Esophagus squamous epithelium (tissue), 5 donors: Measurements from ENCODE around the gene TM9SF2. TPM values are rescaled to one million over a fixed set of nuclear protein-coding genes. Genes with fewer than 3 reads are reported as not detected.

Source experiments
- DNase-seq: peaks from one replicate; lab custom pipeline; 2025; lab: John Stamatoyannopoulos, UW
- H3K27ac ChIP-seq, 4 donors: fragments of 200-600 bp; sonication (generic); one replicate each; pipeline ENCODE4 v1.5.1; 2016 to 2019; ENCODE audit warnings: mild to moderate bottlenecking in 1 of 4
- H3K27me3 ChIP-seq, 4 donors: fragments of 200-600 bp; sonication (generic); 1 replicate in 3 of 4; 2 replicates in 1 of 4; pipeline versions ENCODE4 v1.5.1 to v1.6.0; 2017 to 2021; ENCODE audit warnings: antibody characterized with exemption in 1 of 4
- H3K36me3 ChIP-seq, 3 donors: fragments of 200-600 bp; sonication (generic); one replicate each; pipeline ENCODE4 v1.5.1; 2016 to 2019
- H3K4me1 ChIP-seq, 3 donors: fragments of 200-600 bp; sonication (generic); one replicate each; pipeline ENCODE4 v1.5.1; 2017 to 2019
- H3K4me3 ChIP-seq, 4 donors: fragments of 200-600 bp; sonication (generic); 1 replicate in 3 of 4; 2 replicates in 1 of 4; pipeline ENCODE4 v1.5.1; 2016 to 2019; ENCODE audit warnings: mild to moderate bottlenecking in 2 of 4, moderate library complexity in 1 of 4
- H3K9me3 ChIP-seq, 3 donors: fragments of 200-600 bp; sonication (generic); one replicate each; pipeline ENCODE4 v1.5.1; 2016 to 2019
- CTCF ChIP-seq, 6 experiments: fragments of 450-650 bp in 4 of 6; fragments of 200-600 bp in 2 of 6; sonication (generic) in 2 of 6; IDR thresholded peaks; one replicate each; pipeline ENCODE4 v1.5.1; 2016 to 2019; ENCODE audit warnings: antibody characterized with exemption in 6 of 6, mild to moderate bottlenecking in 4 of 6, moderate library complexity in 4 of 6
- POLR2A ChIP-seq, 4 donors: fragments of 450-650 bp; IDR thresholded peaks; one replicate each; pipeline ENCODE4 v1.6.1; 2017; ENCODE audit warnings: antibody characterized with exemption in 4 of 4, mild to moderate bottlenecking in 4 of 4, moderate library complexity in 3 of 4
- WGBS, 2 donors: methylation state at CpG; one replicate each; pipeline ENCODE4 v1.1.5; 2018; 5-methylcytosine and 5-hydroxymethylcytosine counted together
- intact Hi-C: fragments of 100-400 bp; cut with DNase I; formaldehyde crosslinking; loops from one replicate; pipeline ENCODE4 v1.15.0; 2022
- total RNA-seq, 4 donors: library from RNA; depleted of rRNA; stranded (reverse); fragments of >200 nt; gene quantifications; one replicate each; pipeline ENCODE4 v1.1.0, GENCODE V29; 2016
- donor health status: DM: yes; HTN: yes; CAD: no.

The TM9SF2 gene
- total RNA-seq, 4 donors from 2014 or later: 60.5 to 118 (median 79.0) TPM

GRCh38 chr13:99464441-99464949, 36.8 kb upstream of the TM9SF2 start:
- H3K9me3 ChIP-seq: no peaks in the 10 kb centered on the region
- 60 to 62% methylated on average over 9 of the region's 9 CpGs for WGBS, 2 donors

GRCh38 chr13:99465454-99465853, 35.8 kb upstream of the TM9SF2 start:
- Histone ChIP-seq H3K36me3 (no peaks in the 10 kb centered on the region), H3K4me3 (no peak overlapping the region), H3K4me1 (no peaks in the 10 kb centered on the region), H3K9me3 (no peaks in the 10 kb centered on the region), H3K27ac (no peak overlapping the region), H3K27me3 (no peaks in the 10 kb centered on the region)
- WGBS, 2 donors: 75 to 86% methylated on average over 1 to 2 of the region's 2 CpGs
- no peak for DNase-seq
- TF ChIP-seq CTCF (IDR thresholded peaks at IDR 0.05) (no peak), POLR2A (IDR thresholded peaks at IDR 0.05) (no peak)
- intact Hi-C loops: no loop called here

More at GRCh38 chr13:99464441-99464949, 36.8 kb upstream of the TM9SF2 start:
- TF ChIP-seq POLR2A (IDR thresholded peaks at IDR 0.05): no peak
- no peak for TF ChIP-seq CTCF (IDR thresholded peaks at IDR 0.05)
- H3K36me3 ChIP-seq: no peaks in the 10 kb centered on the region
- H3K4me3 ChIP-seq: peak overlapping the region in 1 of 4 donors; percentile 2
- DNase-seq: no peak
- no peaks in the 10 kb centered on the region for H3K27me3 ChIP-seq
- peak overlapping the region in 1 of 4 donors; percentile 45 for H3K27ac ChIP-seq
- no peaks in the 10 kb centered on the region for H3K4me1 ChIP-seq
- intact Hi-C loops: no loop called here

GRCh38 chr13:99467764-99468163, 33.5 kb upstream of the TM9SF2 start:
- Histone ChIP-seq H3K4me3 (no peak overlapping the region), H3K9me3 (no peaks in the 10 kb centered on the region), H3K4me1 (no peaks in the 10 kb centered on the region), H3K27ac (no peak overlapping the region), H3K27me3 (peaks cover 0 to 3% (median 0%) of the 10 kb centered on the region in 4 donors), H3K36me3 (no peaks in the 10 kb centered on the region)
- WGBS, 2 donors: 48 to 75% methylated on average over 4 of the region's 4 CpGs
- DNase-seq: no peak
- intact Hi-C loops: no loop called here
- no peak for TF ChIP-seq POLR2A (IDR thresholded peaks at IDR 0.05)
- no peak for TF ChIP-seq CTCF (IDR thresholded peaks at IDR 0.05)

- Histone ChIP-seq H3K27me3 (peaks cover 0 to 3% (median 0%) of the 10 kb centered on the region in 4 donors), H3K36me3 (no peaks in the 10 kb centered on the region), H3K9me3 (no peaks in the 10 kb centered on the region), H3K27ac (no peak overlapping the region), H3K4me1 (no peaks in the 10 kb centered on the region), H3K4me3 (no peak overlapping the region)
- WGBS, 2 donors: 63 to 73% methylated on average over 2 of the region's 2 CpGs
- no peak for DNase-seq
- intact Hi-C loops: no loop called here
- no peak for TF ChIP-seq POLR2A (IDR thresholded peaks at IDR 0.05)
- no peak for TF ChIP-seq CTCF (IDR thresholded peaks at IDR 0.05)
Measured at GRCh38 chr13:99469041-99469440, 32.2 kb upstream of the TM9SF2 start.

GRCh38 chr13:99470027-99470426, 31.2 kb upstream of the TM9SF2 start:
- Histone ChIP-seq H3K9me3 (no peaks in the 10 kb centered on the region), H3K36me3 (no peaks in the 10 kb centered on the region), H3K27ac (no peak overlapping the region), H3K4me1 (no peaks in the 10 kb centered on the region), H3K4me3 (no peak overlapping the region), H3K27me3 (peaks cover 0 to 3% (median 0%) of the 10 kb centered on the region in 4 donors)
- 65 to 67% methylated on average over 4 to 6 of the region's 6 CpGs for WGBS, 2 donors
- intact Hi-C loops: no loop called here
- no peak for TF ChIP-seq CTCF (IDR thresholded peaks at IDR 0.05)
- no peak for TF ChIP-seq POLR2A (IDR thresholded peaks at IDR 0.05)
- DNase-seq: no peak
